ENCODE results near the gene CD300LD.

Gene CD300LD

GRCh38 chr17:74543406-74543805, 48.7 kb downstream of the CD300LD start:
- no peak for DNase-seq

- DNase-seq = no peak
Observed at GRCh38 chr17:74542727-74543383, 49.2 kb downstream of the CD300LD start.

- DNase-seq = no peak
Observed at GRCh38 chr17:74542166-74542565, 49.9 kb downstream of the CD300LD start.

DNA sequence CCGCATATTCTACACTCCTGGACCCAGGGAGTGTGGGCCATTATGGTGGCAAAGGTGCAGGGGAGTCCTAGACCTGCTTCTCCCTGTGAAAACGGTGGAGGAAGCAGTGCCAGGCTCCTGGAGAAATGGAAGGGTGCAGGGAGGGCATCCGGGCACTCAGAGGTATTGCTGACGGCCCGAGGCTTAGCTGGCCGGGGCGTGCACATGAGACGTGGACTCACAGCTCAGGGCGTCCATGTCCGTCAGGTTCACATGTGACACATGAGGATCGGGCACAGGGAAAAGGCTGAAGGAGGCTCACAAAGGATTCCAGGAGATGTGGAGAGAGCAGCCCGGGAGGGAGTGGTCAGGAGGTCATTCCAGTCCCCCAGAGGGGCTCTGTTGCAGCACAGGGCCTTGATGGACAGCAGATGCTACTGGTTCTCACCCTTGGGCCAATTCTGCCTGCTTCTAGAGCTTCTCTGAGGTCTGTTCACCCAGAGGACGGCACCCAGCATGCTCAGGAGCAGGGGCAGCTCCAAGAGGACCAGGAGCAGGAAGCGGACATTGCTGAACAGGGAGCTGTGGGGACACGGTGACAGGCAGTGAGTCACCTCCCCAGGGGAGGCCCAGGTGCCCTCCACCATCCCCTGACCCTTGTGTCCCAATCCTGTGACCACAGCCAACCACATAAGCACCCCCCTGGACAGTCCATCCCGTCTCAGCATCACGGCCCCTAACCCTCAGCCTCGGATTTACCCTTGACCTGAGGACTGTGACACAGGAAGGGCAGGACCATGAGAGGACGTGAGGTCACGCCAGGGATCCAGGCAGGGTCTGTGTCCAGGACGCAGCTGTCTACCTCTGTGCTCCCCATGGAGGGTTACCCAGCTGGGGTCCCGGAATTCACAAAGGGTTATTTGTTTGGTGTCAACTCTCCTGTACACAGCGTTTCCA, 50.6 kb downstream of the CD300LD start:
- DNase-seq = no peak

DNA sequence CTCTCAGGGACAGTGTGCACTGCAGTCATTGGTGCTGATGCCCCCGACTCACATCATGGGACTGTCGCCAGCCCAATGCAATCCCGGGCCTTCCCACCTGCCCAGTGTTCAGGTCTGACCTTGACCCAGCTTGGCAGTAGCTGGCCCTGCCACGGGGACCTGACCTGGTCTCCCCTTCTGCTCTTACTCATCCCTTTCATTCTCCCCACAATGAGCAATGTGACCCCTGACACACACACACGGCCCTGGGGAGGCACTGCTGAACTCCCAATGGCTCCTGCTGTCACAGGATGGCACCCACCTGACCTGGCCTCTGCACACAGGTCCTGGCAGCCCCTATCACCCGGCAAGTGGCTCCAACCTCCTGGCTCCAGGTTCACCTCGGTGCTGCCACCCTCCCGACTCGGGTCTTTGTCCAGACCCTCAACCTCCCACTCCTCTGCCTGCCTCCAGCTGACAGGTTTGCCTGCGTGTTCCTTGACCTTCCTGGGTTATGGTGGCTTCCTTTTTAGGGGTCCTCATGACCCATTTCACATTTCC, 52.7 kb downstream of the CD300LD start:
- DNase-seq = no peak

DNA sequence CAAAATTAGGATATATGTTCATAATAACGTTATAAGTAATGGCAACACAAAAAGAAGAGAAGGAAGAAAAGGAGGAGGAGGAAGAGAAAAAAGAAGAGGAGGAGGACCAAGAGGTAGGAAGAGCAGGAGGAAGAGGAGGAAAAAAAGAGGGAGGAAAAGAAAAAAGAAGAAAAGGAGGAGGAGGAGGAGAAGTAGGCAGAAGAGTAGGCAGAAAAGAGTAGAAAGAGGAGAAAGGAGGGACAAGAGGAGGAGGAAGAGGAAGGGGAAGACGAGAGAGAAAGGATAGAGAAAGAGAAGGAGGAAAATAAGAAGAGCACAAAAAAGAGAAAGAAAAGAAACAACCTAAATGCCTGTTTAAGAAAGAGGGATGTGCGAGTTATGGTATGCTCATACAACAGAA, 55.2 kb downstream of the CD300LD start:
- no peak for DNase-seq

DNA sequence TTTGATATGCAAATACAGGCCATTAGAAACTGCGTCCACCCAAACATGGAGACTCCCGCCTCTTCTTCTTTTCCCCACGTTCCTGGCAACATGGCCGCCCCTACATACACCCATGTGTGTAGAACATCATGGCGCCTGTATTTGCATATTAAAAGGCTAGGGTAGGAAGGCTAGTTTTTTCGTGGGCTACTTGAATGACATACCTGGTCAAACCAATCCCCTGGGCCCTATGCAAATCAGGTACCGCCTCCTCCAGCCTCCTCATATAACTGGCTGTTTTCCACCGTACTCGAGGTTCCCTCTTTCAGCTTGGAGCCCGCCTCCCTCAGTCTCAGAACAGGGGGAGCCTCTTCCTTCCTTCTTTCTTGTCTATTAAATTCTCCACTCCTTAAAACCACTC, 60.0 kb downstream of the CD300LD start:
- no peak for DNase-seq

DNA sequence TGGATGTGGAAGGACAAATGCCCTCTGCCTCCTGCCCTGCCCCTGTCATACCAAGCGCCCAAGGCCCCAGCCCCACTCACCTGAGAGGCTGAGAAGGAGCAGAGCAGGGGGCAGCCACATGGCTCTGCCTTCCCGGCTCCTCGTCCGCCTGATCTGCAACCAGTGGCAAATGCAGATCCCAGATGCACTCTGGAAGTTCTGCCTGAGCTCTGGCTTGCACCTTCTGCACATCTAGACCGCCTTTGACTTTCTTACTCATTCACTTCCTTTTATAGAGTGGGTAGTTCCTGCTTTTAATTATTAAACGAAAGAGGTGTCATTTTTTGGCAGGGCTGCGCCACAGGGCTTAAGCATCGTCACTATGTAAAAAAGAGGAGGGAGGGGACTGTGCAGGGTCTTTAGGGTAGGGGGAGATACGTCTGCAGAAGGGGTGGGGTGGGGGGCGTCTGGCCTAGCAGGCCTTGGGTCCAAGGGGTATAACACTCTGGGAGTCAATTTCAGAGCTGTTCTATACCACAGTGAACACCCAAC, 60.8 kb downstream of the CD300LD start, which contains the start of gene CD300LB:
Gene CD300LB (minus strand): TSS at position 245 of the 531 bp plus-strand sequence. CDS start 125 bp downstream, at position 120.
- DNase-seq = no peak

GRCh38 chr17:74530831-74531150, 61.3 kb downstream of the CD300LD start:
- DNase-seq = no peak

Measured in NCI-H1417 treated with DMSO at 0.1 percent for 48 hours (cell line).